ENCODE results near the gene ZNF17.
A peak's percentile ranks its signal among the peaks of the same experiment; 100 is the strongest.

Gene ZNF17

DNA sequence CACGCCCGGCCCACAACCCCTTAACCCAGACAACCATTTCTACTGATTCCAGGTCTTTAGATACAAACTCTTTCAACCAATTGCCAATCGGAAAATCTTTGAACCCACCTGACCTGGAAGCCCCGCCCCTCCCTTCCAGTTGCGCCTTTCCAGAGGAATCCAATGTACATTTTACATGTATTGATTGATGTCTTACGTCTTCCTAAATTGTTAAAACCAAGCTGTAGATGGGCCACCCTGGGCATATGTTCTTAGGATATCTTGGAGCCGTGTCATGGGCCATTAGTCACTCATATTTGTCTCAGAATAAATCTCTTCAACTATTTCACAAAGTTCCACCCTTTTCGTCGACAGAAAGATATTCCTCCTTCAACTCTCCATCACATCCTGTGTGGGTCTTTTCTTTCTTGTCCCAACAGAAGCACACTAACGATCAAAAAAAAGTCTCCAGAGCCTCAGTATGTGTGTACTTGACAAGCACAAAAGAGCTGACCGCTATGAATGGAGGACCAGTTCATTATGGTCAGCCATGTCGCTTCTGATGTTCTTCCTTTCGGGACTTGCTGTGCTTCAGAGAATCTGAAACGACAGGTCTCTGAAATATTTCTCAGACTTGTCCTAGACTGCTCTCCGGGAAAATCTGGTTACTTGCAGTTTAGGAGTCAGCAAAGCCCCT lies 23.6 kb downstream of the ZNF17 start:
- DNase-seq (ENCODE audit: low read depth) = no peak

DNA sequence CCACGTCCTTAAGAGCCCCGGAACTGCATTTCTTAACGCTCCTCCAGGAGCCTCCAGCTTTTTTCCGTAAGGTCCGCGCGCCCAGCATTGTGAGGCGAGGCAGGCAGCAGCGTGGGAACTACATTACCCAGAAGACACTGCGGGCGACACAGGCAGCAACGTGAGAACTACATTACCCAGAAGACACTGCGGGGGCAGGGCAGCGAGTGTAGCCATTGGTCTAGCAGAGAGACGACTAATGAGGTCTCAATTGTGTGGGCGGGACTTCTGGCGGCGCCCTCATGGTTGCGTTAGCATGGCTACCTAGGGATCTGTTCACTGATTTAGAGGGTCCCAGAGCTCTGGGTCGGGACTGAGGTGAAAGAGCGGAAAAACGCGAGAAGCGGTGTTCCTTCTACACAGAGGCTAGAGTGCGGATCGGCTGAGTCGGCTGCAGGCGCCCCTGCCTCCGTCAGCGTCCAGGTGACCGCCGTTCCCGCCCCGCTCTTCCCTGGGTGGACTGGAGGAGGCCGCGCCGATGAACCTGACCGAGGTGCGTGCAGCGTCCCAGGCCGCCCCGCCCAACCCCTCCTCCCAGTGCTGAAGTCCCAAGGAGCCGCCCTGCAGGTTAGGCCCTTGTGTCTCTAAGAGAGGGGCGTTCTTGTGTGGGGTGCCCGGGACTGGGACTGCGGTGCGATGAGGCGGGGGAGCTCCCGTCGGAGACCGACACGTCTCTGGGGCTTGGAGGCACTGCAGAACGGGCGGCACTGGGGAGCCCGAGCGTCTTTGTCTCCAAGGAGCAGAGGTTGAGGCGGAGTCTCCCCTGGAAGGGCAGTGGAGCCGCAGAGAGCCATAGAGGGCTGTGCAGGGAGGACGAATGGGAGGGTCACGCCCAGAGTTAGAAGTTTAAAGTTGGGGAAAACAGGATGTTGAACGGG lies 24.4 kb downstream of the ZNF17 start, which contains the start of gene ZNF749:
Gene ZNF749 (plus strand): TSS at position 264 of the 917 bp plus-strand sequence. CDS start 254 bp downstream, at position 518.
- DNase-seq (ENCODE audit: low read depth) = peak; percentile 96

DNA sequence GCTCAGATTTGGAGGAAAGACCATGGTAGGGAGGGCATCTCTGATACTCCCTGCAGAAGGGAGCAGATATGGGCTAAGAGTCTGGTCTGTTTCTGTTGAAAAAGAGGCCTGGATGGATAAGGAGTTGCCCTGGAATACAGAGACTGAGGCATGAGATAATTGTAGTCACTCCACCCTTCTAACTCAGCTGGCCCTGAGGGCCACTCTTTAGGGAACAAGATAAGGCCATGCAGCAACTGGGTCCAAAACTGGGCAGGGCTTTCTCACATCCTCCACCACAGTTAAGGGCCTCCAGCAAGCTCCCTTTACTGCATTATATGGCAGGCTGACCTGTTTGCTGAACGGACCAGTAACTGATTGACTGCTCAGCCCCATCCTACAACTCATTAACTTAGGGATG lies 25.5 kb downstream of the ZNF17 start:
- no peak for DNase-seq (ENCODE audit: low read depth)

DNA sequence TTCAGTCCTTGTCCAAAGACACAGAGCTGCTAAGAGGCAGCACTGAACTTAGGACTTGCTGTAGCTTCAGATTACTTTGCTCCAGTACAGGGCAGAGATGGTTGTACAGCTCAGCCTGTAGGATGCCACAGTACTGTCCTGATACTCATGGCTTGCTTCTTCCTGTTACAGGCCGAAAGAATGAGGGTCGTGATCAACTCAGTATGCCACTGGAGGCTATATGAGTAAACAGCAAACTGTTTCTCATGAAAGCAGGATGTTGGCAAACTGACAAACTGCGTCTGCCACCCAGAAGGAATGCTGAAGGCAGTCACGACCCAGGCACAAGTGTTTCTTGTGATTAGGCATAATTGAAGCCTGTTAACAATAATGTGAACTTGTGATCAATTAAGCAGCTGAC lies 27.0 kb downstream of the ZNF17 start:
- no peak for DNase-seq (ENCODE audit: low read depth)

DNA sequence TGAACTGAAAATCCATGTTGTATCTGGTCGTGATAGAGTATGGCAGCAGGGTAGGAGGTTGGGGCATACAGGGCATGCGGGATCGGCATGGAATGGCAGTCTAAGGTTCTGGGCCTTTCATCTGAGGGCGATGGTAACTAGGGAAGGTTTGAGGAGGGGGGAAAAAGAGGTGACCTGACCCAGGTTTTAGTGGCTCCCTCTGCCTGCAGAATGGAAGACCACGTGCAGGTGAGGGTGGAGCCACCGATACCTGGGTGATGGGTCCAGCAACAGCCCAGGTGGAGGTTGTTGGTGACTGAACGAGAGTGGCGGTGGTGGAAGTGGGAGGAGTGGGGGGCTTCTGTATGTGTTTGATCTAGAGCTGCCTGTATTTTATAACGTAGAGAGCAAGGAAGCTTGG lies 28.0 kb downstream of the ZNF17 start:
- DNase-seq (ENCODE audit: low read depth) = no peak

DNA sequence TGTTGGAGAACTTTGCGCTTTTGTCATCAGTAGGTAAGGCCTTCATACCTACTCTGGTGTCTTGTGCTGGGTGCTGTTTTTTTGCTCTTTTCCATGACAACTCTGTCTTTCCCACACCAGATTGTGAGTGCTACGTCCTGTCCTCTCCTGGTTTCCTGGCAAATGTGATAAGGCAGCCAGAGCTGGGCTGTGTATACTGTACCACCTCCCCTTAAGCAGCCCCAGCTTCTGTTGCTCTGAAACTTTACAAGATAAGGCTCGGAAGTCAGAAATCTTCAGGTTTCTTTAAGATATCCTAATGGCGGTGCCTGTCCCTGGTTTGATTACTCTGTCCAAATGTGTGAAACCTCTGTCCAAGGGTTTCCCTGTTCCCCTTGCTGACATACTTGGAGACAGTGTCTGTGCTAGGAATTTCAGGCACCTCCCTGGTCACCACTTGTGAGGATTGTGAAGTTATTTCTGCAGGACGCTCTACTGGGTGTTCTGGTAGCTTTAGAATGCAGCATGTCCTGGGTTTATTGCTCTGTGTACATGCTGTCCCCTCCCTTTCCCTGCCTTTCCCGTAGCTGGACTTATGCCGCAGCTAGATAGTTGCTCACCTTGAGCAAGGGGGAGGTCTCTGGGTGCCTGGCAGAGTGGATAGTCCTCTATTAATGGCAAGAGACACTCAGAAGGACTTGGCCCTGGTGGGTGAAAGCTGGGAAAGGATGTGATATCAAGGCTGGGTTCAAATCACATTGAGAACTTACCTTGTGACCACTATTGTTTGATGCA lies 31.2 kb downstream of the ZNF17 start:
- no peak for DNase-seq (ENCODE audit: low read depth)

DNA sequence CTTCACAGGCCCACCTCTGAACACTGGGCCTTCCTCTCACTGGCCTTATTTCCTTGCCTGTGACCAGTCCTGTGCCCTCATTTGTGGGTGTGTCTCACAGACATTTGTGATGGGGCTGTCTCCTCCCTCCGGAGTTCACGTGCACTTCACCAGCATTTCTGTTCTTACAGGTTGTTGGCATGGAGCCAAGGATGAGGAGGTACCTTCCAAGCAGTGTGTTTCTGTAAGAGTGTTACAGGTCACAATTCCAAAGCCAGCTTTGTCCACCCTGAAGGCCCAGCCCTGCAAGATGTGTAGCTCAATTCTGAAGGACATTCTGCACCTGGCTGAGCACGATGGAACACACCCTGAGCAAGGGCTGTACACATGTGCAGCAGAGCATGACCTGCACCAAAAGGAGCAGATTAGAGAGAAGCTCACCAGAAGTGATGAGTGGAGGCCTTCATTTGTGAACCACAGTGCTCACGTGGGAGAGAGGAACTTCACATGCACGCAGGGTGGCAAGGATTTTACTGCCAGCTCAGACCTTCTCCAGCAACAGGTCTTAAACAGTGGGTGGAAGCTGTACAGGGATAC lies 32.2 kb downstream of the ZNF17 start:
- DNase-seq (ENCODE audit: low read depth) = no peak

DNA sequence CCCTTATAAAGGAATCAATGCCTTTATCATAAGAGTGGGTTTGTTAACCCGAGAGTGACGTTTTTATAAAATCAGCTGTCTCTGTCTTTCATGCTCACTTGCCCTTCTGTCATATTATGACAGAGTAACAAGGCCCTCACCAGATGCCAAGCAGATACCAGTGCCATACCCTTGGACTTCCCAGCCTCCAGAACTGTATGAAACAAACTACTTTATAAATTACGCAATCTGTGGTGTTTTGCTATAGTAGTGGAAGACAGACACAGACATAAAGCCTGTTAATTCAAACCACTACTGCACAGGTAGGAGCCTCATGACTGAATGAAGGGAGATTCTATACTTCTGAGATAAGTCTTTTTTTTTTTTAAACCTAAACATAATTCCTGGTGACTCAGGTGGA lies 41.3 kb downstream of the ZNF17 start:
- no peak for DNase-seq (ENCODE audit: low read depth)

DNA sequence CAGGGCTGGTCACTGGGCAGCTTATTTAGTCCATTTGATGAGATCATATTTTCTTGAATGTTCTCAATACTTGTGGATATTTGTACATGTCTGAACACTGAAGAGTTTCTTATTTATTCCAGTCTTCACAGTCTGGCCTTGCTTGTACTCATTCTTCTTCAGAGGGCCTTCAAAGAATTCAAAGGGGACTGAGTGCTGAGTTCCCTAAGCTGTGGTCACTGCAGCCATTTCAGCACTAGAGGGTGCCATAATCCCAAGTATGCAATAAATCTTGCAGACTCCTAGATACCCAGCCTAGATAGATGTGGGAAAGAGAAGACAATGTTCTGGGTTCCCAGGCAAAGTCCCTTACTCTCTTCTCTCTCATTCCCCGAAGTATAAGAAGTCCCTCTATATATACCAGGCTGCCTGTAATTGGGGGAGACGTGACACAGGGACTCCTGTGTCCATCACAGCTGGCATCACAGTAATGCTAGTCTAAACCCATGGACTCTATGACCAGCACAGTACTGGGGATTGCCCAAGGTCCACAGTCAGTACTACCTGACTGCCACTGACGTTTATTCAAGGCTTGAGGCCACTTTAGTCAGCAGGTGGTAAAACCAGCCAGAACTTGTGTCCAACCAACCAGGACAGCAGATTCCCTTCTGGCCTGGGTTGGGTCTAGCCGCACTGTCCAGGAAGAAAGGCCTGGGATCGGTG lies 54.9 kb downstream of the ZNF17 start:
- peak; percentile 41 for DNase-seq (ENCODE audit: low read depth)

DNA sequence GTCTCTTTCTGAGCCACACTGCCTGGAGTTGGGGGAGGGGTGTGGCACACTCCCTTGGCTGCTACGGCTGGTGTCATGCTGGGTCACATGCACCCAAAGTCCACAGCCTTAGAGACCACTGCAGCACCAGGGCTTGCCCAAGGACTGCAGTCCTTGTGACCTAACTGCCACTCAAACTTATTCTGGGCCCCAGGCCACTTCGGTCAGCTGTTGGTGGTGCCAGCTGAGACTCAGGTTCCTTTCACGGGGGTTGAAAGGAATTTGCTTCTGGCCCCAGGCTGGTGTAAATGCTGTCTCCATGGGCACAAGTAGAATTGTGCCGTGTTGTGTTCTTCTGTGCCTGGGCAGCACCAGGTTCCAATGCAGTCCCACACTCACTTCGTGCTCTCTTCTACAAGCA lies 55.5 kb downstream of the ZNF17 start:
- DNase-seq (ENCODE audit: low read depth) = no peak

Measured in HS-27A (cell line).